ENCODE measurements around the gene MCU. TPM values are rescaled to one million over a fixed set of nuclear protein-coding genes. Genes with fewer than 3 reads are reported as not detected.

Gene MCU
- total RNA-seq, 1 donor from 2014 or later, result 12.2 TPM

GRCh38 chr10:72834183-72834825 lies 142.4 kb downstream of the MCU start:
- intact Hi-C loops (cut with micrococcal nuclease), result loop anchor here (1.0 to 5.0 kb wide), 5 partner anchors 40 to 470 kb away; partner anchors contain the start of genes MCU and MICU1

DNA sequence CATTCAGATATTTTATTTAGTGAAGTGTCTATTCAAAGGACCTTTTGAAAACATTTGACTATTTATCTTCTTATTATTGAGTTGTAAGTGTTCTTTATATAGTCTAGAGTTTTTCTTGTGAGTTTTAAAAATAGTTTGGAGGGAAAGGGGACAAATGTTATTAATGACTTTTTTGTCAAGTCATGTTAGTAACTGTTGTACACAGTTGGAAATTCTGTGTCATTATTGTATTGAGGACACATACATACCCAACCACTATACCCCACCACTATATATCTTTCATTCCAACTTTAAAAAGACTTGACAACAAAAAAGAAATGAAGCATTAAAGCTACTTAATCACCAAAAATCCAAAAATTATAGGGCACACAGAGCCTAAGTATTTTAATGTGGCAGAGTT lies 148.4 kb downstream of the MCU start:
- intact Hi-C loops (cut with micrococcal nuclease), result no loop called here

DNA sequence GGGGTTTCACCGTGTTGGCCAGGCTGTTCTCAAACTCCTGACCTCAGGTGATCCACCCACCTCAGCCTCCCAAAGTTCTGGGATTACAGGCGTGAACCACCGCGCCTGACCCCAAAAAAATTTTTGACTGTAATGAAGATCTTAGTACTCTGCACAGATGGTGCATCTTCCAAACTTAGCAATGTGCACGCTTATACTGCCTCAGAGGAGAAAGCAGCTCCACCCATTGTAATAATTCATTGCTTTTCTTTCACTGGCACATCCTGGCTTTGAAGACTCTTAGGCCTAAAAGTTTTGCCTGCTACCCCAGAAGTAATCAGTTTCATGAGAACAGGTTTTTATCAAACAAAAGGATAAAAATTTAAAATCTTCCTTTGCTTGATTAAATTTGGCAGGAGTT lies 149.5 kb downstream of the MCU start:
- intact Hi-C loops (cut with micrococcal nuclease), result no loop called here

DNA sequence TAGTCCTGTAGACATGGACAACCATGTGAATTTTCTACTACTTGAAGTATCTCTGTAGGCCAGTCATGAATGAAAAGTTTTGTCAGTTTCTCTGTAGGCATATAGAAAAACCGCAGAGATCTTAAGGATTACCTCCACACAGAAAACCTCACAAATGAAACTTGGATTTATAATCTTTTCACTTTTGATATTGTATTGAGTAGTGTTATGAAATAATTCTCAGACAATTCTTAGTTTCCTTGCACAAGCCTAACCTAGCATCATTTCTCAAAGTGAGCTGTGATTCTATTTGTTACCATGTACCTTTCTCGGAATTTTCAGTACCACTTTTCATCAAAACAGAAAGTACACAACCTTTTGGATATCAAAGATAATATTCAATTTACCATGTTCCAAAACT lies 150.2 kb downstream of the MCU start:
- intact Hi-C loops (cut with micrococcal nuclease), result no loop called here

DNA sequence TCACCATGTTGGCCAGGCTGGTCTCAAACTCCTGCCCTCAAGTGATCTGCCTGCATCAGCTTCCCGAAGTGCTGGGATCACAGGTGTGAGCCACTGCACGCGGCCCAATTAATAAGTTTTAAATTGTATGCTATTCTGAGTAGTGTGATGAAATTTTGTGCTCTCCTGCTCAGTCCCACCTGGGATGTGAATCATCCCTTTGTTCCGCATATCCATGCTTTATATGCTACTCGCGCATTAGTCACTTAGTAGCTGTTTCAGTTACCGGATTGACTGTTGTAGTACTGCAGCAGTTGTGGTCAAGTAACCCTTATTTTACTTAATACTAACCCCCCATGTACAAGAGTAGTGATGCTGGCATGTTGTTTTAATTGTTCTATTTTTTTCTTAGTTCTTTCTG lies 154.3 kb downstream of the MCU start:
- intact Hi-C loops (cut with micrococcal nuclease), result no loop called here

DNA sequence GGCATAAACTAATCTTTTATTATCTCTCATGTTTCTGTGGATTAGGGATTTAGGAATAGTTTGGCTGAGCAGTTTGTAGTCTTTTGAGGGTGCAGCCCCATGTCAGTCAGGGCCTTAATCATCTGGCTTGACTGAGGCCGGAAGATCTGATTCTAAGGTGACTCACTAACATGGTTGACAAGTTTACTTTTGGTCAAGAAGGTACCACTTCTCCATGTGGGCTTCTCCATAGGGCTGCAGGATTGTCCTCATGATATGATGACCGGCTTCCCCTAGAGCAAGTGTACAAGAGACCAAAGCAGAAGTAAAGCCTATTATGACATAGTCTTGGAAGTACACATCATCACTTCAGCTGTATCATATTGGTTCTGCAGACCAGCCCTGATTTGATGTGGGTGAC lies 155.7 kb downstream of the MCU start:
- intact Hi-C loops (cut with micrococcal nuclease), result no loop called here

DNA sequence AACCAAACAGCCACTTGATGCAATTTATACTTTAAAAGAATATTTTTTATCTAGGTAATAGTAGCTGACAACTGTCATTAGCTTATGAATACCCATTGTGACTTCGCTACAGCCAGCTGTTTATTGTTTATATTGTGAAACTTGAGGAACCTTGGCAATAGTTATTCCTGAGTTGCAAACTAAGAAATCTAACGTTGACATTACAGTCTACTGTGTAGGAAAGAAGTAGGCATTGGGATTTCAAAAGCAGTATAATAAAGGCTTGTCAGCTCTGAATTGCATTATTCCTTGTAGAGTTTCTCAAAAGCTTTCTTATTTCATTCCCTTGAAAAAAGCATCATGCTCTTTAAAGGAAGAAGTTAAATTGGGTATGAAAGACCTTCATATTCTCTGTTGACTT lies 158.9 kb downstream of the MCU start:
- intact Hi-C loops (cut with micrococcal nuclease), result no loop called here

- intact Hi-C loops (cut with micrococcal nuclease), result no loop called here
Measured at GRCh38 chr10:72851509-72851908, 159.6 kb downstream of the MCU start.

- intact Hi-C loops (cut with micrococcal nuclease), result no loop called here
Measured at GRCh38 chr10:72852508-72852907, 160.6 kb downstream of the MCU start.

DNA sequence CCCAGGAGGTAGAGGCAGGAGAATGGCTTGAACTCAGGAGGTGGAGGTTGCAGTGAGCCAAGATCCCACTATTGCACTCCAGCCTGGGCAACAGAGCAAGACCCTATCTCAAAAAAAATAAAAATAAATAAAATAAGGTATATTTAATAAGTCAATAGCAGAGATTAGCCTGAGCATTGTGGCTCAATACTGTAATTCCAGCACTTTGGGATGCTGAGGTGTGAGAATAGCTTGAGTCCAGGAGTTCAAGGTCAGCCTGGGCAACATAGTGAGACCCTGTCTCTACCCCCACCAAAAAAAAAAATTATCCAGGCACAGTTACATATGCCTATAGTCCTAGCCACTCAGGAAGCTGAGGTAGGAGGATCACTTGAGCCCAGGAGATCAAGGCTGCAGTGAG lies 163.2 kb downstream of the MCU start:
- intact Hi-C loops (cut with micrococcal nuclease), result no loop called here

DNA sequence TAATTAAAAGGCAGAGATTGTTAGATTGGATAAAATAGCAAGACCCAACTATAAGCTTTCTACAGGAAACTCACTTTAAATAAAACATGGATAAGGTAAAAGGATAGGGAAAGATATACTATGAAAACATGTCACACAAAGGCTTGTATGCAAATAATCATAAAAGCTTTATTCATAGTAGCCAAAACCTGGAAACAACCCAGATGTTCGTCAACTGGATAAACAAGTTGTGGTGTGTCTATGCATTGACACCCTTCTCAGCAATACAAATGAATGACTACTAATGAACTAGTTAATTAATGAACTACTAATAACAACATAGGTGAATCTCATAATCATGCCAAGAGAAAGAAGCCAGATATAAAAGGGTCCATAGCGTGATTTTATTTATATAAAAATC lies 163.8 kb downstream of the MCU start:
- intact Hi-C loops (cut with micrococcal nuclease), result no loop called here

- intact Hi-C loops (cut with micrococcal nuclease), result no loop called here
Measured at GRCh38 chr10:72858067-72858466, 166.1 kb downstream of the MCU start.

DNA sequence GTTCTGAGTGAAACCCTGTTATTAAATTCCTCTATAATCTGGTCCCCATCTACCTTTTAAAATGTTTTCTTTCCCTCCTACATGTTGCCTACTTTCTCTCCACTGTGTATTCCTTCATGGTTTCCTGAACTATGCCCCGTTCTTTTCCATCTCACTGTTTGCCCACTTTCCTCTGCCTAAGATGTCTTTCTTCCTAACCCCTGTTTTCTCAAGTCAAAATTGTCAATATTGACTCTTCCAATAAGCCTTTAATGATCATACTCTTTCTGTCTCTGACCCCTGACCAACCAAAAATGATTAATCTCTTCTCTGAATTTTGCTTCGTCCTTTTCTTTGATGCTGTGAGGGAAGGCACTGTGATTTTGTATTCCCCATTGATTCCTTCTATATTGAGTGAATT lies 171.0 kb downstream of the MCU start:
- intact Hi-C loops (cut with micrococcal nuclease), result no loop called here

- intact Hi-C loops (cut with micrococcal nuclease), result loop anchor here (1.0 to 2.0 kb wide), 2 partner anchors 41 to 511 kb away; no protein-coding TSS in a partner anchor
Measured at GRCh38 chr10:72875250-72876055, 183.5 kb downstream of the MCU start.

GRCh38 chr10:72879245-72879644 lies 187.3 kb downstream of the MCU start:
- intact Hi-C loops (cut with micrococcal nuclease), result no loop called here

DNA sequence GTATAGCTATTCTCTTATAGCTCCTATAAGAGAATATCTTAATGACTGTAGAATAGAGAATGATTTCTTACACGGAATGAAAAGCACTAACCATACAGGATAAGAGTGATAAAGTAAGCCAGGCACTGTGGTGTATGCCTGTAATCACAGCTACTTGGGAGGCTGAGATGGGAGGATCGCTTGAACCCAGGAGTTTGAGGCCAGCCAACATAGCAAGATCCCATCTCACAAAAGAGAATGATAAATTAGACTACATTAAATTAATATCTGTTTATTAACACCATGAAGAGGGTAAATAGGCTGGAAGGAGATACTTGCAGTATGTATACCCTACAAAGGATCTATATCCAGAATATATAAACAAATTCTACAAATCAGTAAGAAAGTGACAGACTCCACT lies 189.3 kb downstream of the MCU start:
- intact Hi-C loops (cut with micrococcal nuclease), result no loop called here

GRCh38 chr10:72883861-72884260 lies 191.9 kb downstream of the MCU start:
- intact Hi-C loops (cut with micrococcal nuclease), result no loop called here

DNA sequence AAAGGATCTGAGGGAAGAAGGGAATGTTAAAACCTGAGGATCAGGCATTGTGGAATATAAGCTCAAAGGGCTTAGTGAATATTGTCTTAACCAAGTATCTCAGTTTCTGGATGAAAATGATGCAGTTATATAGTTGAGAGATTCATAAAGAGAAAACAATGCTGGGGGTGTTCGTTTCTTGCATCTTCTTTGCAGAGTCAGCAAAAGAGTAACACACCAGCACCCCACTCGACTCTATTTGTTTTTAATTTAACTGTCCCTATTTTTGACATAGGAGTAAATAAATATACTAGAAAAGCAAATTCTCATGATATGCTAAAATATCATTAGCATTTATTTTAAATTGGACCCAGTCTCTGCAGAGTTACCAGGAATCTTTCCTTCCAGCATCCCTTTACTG lies 194.0 kb downstream of the MCU start:
- intact Hi-C loops (cut with micrococcal nuclease), result no loop called here

GRCh38 chr10:72886621-72887020 lies 194.7 kb downstream of the MCU start:
- intact Hi-C loops (cut with micrococcal nuclease), result no loop called here

DNA sequence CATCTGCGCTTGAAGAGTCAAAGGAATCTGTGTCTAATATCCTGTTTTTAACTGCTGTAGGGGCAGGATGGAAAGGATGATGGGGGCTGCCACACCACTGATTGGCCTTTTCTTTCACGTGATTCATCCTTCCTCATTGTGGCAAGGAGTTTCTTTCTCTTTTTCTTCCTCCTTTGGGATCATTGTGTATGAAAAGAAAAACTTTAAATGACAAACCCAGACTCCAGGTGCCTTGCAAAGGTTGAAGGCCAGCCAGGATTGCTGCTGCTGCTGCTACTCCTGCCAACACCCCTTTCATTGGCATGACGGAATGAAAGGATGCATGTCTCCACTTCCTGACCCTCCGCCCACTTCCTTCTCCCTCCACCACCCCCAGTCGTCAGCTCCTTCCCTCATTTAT lies 195.1 kb downstream of the MCU start:
- intact Hi-C loops (cut with micrococcal nuclease), result no loop called here

DNA sequence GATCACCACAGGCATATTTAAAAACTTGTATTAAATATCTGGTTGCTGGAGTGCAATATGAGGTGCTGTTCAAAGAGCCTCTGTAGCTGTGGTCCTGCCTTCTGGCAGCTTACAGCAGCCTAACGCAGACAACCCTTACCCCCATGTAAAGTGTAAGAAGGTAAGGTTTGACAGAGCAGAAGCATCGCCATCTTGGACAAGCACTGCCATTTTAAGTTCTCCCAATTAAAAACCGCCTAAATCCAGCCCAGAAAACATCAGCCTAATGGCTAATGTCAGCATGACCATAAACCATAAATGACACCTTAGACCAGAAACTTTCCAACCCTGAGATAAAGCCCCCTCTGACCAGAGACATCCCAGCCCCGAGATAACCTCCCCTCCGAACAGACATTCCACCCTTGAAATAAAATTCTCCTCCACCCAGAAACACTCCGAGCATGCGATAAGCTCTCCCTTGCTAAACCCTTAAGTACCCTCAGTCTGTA lies 196.3 kb downstream of the MCU start:
- intact Hi-C loops (cut with micrococcal nuclease), result no loop called here

DNA sequence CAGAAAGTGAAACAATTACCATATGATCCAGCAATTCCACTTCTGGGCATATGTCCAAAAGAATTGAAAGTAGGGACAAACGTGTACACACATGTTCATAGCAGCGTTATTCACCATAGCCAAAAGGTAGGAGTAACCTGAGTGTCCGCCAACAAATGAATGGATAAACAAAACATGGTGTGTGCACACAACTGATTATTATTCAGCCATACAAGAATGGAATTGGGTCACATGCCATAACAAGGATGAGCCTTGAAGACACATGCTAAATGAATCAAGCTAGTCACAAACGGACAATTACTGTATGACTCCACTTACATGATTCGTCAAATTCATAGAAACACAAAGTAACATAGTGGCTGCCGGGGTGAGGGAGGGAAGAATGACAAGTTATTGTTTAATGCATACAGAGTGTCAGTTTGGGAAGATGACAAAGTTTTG lies 197.5 kb downstream of the MCU start:
- intact Hi-C loops (cut with micrococcal nuclease), result no loop called here

DNA sequence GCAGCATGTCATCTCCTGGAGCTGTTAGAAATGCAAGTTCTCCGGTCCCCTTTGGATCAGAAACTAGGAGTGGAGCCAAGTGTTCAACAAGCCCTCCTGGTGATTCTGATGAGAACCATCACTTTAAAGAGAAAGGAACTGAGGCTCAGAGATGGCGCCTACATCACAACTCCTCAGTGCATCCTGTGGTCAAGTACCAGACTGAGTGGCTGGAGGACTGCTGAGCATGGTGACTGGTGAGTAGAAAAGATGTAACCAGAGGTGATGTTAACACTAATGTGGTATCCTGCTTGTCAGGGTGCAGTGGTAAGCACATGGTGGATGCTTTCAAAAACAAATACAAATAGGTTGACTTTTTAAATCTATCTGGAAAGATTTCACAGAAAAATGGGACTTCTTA lies 198.1 kb downstream of the MCU start:
- intact Hi-C loops (cut with micrococcal nuclease), result no loop called here
